HG02588 (cell line): ENCODE measurements around the gene ADGRB2.
A peak's percentile ranks its signal among the peaks of the same experiment; 100 is the strongest.

Experiments
- ATAC-seq: cut with Tn5 transposase; IDR thresholded peaks from one replicate; pipeline ENCODE4 v1.9.1; 2021; ENCODE audit warnings: mild to moderate bottlenecking, moderate library complexity; ENCODE audit not compliant: unreplicated experiment

The ADGRB2 gene

GRCh38 chr1:31795096-31795675 lies 31.0 kb upstream of the ADGRB2 start:
- no peak for ATAC-seq

- ATAC-seq: no peak
These were observed 29.6 kb upstream of the ADGRB2 start for GRCh38 chr1:31793586-31794285.

GRCh38 chr1:31793086-31793485 lies 28.9 kb upstream of the ADGRB2 start:
- ATAC-seq: no peak

GRCh38 chr1:31792541-31792940 lies 28.4 kb upstream of the ADGRB2 start:
- ATAC-seq: no peak

GRCh38 chr1:31792116-31792515 lies 28.0 kb upstream of the ADGRB2 start:
- ATAC-seq: no peak

GRCh38 chr1:31791131-31791858 lies 27.2 kb upstream of the ADGRB2 start:
- no peak for ATAC-seq

- no peak for ATAC-seq
These were observed 26.5 kb upstream of the ADGRB2 start for GRCh38 chr1:31790641-31791091.

GRCh38 chr1:31790140-31790539 lies 26.0 kb upstream of the ADGRB2 start:
- no peak for ATAC-seq

- ATAC-seq: peak; percentile 53
These were observed 25.3 kb upstream of the ADGRB2 start for GRCh38 chr1:31789259-31790065.

- ATAC-seq: peak; percentile 18
These were observed 24.7 kb upstream of the ADGRB2 start for GRCh38 chr1:31788825-31789256.

- peak; percentile 69 for ATAC-seq
These were observed 24.1 kb upstream of the ADGRB2 start for GRCh38 chr1:31788138-31788824.

- no peak for ATAC-seq
These were observed 23.6 kb upstream of the ADGRB2 start for GRCh38 chr1:31787786-31788137.

- ATAC-seq: no peak
These were observed 23.1 kb upstream of the ADGRB2 start for GRCh38 chr1:31787261-31787660.

GRCh38 chr1:31786366-31787060 lies 22.4 kb upstream of the ADGRB2 start:
- ATAC-seq: no peak

GRCh38 chr1:31785947-31786290 lies 21.8 kb upstream of the ADGRB2 start:
- ATAC-seq: no peak

GRCh38 chr1:31785020-31785946 lies 21.1 kb upstream of the ADGRB2 start:
- no peak for ATAC-seq

GRCh38 chr1:31784356-31785019 lies 20.3 kb upstream of the ADGRB2 start:
- ATAC-seq: no peak

- no peak for ATAC-seq
These were observed 19.7 kb upstream of the ADGRB2 start for GRCh38 chr1:31783846-31784245.
